LNCAP (cell line): ENCODE data around the gene TSPAN6.

Experiments used
- CTCF ChIP-seq: fragments of 450-650 bp; IDR thresholded peaks from 2 replicates; pipeline ENCODE4 v1.5.1; 2017; ENCODE audit warnings: mild to moderate bottlenecking

The TSPAN6 gene

GRCh38 chrX:100599456-100599855, 37.1 kb downstream of the TSPAN6 start:
- no peak for TF ChIP-seq CTCF

GRCh38 chrX:100596601-100597000, 40.0 kb downstream of the TSPAN6 start:
- TF ChIP-seq CTCF, result no peak

GRCh38 chrX:100593581-100593980, 43.0 kb downstream of the TSPAN6 start:
- no peak for TF ChIP-seq CTCF

- no peak for TF ChIP-seq CTCF
Measured at GRCh38 chrX:100593126-100593525, 43.5 kb downstream of the TSPAN6 start.

GRCh38 chrX:100591256-100592051, 45.2 kb downstream of the TSPAN6 start:
- TF ChIP-seq CTCF, result no peak

GRCh38 chrX:100587861-100588260, 48.7 kb downstream of the TSPAN6 start:
- no peak for TF ChIP-seq CTCF

GRCh38 chrX:100586747-100587146, 49.9 kb downstream of the TSPAN6 start:
- TF ChIP-seq CTCF, result no peak

GRCh38 chrX:100584611-100585010, 52.0 kb downstream of the TSPAN6 start, which contains the start of gene TNMD:
TSS of gene TNMD (plus strand) at chrX:100584936. CDS start at chrX:100585019, 83 bp downstream.
- no peak for TF ChIP-seq CTCF
